Kidney epithelial cell (primary cell): ENCODE measurements around the gene CASZ1. TPM values are rescaled to one million over a fixed set of nuclear protein-coding genes. Genes with fewer than 3 reads are reported as not detected.

Source experiments
- DNase-seq: peaks from one replicate; pipeline ENCODE4 v3.0.0-alpha.2; 2010; ENCODE audit warnings: low read depth
- H3K27me3 ChIP-seq: 2 replicates; pipeline ENCODE4 v1.6.0; 2011; ENCODE audit warnings: low read length; ENCODE audit not compliant: control insufficient read depth, insufficient read depth
- H3K36me3 ChIP-seq: 2 replicates; pipeline ENCODE4 v1.5.1; 2011; ENCODE audit warnings: low read length; ENCODE audit not compliant: control insufficient read depth, insufficient read depth
- H3K4me3 ChIP-seq: 2 replicates; pipeline ENCODE4 v1.5.1; 2011; ENCODE audit warnings: low read depth, mild to moderate bottlenecking, control low read depth, low read length
- total RNA-seq: library from RNA; depleted of rRNA; stranded (reverse); fragments of >200 nt; gene quantifications from 2 replicates; pipeline ENCODE4 v1.2.3, GENCODE V29; 2015
- TF ChIP-seq, protein P1 (sequence below): IDR thresholded peaks from 2 replicates; pipeline ENCODE4 v1.5.1; 2011; ENCODE audit warnings: mild to moderate bottlenecking, moderate library complexity, low read length, control low read depth, inconsistent platforms; ENCODE audit not compliant: insufficient read depth, poor library complexity, severe bottlenecking

CASZ1 gene
- total RNA-seq, 1 donor from 2014 or later = 28.2 TPM

GRCh38 chr1:10795276-10796021 is 997 bp downstream of the CASZ1 start:
- peaks cover 37% of the 10 kb centered on the region for H3K27me3 ChIP-seq
- TF ChIP-seq, protein P1, sequence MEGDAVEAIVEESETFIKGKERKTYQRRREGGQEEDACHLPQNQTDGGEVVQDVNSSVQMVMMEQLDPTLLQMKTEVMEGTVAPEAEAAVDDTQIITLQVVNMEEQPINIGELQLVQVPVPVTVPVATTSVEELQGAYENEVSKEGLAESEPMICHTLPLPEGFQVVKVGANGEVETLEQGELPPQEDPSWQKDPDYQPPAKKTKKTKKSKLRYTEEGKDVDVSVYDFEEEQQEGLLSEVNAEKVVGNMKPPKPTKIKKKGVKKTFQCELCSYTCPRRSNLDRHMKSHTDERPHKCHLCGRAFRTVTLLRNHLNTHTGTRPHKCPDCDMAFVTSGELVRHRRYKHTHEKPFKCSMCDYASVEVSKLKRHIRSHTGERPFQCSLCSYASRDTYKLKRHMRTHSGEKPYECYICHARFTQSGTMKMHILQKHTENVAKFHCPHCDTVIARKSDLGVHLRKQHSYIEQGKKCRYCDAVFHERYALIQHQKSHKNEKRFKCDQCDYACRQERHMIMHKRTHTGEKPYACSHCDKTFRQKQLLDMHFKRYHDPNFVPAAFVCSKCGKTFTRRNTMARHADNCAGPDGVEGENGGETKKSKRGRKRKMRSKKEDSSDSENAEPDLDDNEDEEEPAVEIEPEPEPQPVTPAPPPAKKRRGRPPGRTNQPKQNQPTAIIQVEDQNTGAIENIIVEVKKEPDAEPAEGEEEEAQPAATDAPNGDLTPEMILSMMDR = no peak
- H3K4me3 ChIP-seq = peak overlapping the region; percentile 47
- no peak for DNase-seq
- H3K36me3 ChIP-seq = no peaks in the 10 kb centered on the region

DNA sequence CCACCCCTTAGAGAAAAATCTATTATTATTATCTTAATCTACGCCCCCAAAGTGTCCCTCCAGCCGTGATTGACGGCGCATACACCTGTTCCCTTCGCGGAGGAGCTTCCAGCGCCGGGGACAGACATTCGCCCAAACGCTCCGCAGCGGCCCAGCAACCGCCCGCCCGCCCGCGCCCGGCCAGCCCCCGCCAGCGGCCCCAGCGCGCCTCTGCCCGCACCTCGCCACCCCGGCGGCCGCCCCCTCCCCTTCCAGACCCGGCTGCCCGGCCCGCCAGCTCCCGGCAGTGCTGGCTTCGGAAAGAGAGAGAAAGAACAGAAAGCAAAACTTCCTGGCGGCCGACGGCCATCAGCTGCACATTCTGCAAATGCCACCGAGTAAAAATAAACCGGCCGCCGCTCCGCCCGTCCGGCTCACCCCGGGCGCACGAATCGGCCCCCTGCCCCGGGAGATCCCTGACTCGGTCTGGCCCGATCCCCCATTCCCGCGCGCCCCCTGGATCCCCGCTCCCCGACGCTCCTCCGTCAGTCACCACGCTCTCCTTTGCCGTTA is 1.6 kb downstream of the CASZ1 start:
- no peak for DNase-seq
- Histone ChIP-seq H3K4me3 (peak overlapping the region; percentile 47), H3K27me3 (peaks cover 43% of the 10 kb centered on the region), H3K36me3 (no peaks in the 10 kb centered on the region)
- TF ChIP-seq, protein P1 = no peak

DNA sequence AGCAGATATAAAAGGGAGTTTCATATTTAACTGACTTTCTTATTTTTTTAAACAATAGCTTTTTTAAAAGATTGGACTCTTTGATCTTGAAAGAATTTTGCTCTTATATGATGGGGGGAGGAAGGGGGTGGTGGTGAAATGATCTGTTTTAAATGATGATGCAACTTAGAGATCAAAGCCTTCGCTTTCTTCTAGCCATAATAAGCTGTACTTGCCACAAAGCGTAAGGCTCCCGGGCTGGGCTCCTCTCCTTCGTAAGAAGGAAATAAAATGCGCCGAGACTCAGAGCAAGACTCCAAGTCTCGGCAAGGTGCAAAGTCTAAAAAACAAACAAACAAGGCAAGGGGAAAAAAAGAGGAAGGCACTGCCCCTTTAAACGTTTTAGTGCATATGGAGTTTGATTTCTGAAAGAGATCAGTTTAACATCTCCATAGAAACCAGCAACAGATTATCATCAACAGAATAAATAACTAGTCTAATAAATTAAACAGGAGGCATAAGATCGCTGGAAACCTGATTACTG is 3.3 kb downstream of the CASZ1 start:
- no peak overlapping the region for H3K4me3 ChIP-seq
- peaks cover 54% of the 10 kb centered on the region for H3K27me3 ChIP-seq
- no peak for DNase-seq
- TF ChIP-seq, protein P1 = no peak
- no peaks in the 10 kb centered on the region for H3K36me3 ChIP-seq

GRCh38 chr1:10791105-10791951 is 5.1 kb downstream of the CASZ1 start:
- DNase-seq = no peak
- peaks cover 64% of the 10 kb centered on the region for H3K27me3 ChIP-seq
- no peak overlapping the region for H3K4me3 ChIP-seq
- TF ChIP-seq, protein P1 = no peak
- H3K36me3 ChIP-seq = no peaks in the 10 kb centered on the region

- peaks cover 59% of the 10 kb centered on the region for H3K27me3 ChIP-seq
- DNase-seq = no peak
- no peaks in the 10 kb centered on the region for H3K36me3 ChIP-seq
- H3K4me3 ChIP-seq = no peak overlapping the region
- TF ChIP-seq, protein P1 = no peak
These were observed 6.4 kb downstream of the CASZ1 start for GRCh38 chr1:10789803-10790702.
